Activated naive CD4-positive, alpha-beta T cell treated with anti-CD3 and anti-CD28 coated beads, Interleukin-2, amount 50 U/mL, for 16 hours (primary cell): ENCODE measurements around the gene CALD1.
A peak's percentile ranks its signal among the peaks of the same experiment; 100 is the strongest.

Experiments used
- DNase-seq: peaks from one replicate; pipeline ENCODE4 v3.0.0-alpha.2; 2020

CALD1 gene, protein sequence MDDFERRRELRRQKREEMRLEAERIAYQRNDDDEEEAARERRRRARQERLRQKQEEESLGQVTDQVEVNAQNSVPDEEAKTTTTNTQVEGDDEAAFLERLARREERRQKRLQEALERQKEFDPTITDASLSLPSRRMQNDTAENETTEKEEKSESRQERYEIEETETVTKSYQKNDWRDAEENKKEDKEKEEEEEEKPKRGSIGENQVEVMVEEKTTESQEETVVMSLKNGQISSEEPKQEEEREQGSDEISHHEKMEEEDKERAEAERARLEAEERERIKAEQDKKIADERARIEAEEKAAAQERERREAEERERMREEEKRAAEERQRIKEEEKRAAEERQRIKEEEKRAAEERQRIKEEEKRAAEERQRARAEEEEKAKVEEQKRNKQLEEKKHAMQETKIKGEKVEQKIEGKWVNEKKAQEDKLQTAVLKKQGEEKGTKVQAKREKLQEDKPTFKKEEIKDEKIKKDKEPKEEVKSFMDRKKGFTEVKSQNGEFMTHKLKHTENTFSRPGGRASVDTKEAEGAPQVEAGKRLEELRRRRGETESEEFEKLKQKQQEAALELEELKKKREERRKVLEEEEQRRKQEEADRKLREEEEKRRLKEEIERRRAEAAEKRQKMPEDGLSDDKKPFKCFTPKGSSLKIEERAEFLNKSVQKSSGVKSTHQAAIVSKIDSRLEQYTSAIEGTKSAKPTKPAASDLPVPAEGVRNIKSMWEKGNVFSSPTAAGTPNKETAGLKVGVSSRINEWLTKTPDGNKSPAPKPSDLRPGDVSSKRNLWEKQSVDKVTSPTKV

DNA sequence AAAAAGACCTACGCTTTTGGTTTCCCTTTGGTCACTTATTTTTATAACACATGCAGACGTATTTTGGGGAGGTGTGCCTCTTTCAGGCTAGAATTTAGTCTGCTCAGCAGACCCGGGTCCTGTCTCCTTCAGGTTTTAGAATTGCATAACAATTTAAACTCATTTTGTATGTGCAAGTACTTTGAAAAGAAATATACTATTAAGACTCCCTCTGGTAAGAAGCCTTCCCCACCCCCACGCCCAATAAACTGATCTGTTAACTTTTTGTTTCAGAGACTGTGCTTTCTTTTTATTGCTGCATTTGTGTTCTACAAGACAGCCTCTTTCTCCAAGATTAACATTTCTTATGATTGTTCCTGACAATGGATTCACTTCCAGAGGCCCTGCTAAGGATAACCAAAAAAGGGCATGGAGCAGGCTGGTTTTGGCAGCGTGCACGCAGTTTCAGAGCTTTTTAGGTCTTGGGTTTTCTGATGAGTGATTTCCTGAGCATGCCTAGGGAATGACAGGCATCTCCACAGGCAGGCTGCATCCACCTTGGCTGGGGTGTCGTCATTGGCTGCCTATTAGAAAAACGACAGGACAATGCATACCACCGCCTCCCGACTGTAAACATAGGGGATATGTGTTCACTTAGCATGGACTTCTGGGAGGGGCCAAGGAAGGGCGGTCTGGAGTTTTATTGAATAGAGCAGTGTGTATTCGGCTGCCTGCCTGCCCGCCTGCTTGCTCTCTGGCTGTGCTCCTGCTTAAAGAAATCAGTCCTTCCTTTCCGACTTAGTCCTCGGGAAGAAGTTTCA lies at the start of gene CALD1:
Gene CALD1, plus strand, starts transcription at position 694 of the 800 bp plus-strand sequence. CDS start 88,100 bp downstream, outside the sequence.
- no peak for DNase-seq

DNA sequence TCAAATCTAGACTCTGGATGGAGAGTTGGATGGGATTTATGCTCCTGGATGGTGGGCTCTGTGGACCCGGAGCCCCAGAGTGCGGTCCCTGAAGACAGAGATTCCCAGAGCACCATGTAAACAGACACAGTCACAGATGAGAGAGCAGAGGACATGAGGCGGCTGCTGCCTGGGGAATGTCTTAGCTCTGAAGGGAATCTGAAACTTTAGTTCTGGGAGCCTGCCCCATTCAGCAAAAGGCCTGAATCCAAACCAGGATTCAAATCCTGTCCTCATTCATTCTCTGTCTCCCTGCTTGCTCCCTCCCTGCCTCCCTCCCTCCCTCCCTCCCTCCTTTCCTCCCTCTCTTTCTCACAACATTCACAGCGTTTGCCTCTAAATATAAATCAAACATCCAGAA lies 49.5 kb upstream of the CALD1 start:
- DNase-seq = no peak

DNA sequence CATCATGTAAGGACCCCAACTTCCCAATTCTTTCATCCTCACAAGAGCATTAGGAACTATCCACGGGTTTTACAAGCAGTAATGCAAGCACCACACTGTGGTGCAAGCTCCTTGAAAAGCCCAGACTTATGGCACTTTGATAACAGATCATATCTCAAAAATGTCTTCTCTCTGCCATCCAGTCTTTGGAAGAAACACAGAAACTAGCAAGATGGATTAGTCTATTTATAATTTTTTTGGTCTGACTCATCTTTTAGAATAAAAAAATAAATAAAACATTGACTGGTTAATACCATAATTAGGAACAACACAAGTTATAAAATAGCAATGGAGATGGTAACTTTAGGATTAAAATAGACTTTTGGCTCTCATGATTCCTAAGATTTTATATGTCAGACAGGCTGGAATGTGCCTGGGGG lies 49.0 kb upstream of the CALD1 start:
- no peak for DNase-seq

DNA sequence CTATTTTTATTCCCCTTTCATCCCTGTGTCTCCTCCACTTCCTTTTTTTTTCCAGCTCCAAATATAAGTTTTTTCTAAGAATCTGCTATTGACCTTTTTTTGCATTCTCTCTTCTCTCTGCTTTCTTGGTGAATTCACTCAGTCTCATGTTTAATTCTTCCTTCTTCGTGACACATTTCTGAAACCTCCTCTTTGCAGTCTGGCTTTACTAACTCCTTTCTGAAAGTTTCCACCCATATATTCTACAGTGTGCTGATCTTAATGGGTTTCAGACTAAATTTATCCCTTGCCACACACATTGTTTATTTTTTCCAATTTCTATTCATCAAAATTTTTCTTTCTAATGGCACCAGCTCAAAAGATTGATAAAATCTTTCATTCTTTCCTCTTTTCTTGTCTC lies 47.8 kb upstream of the CALD1 start:
- DNase-seq = no peak

DNA sequence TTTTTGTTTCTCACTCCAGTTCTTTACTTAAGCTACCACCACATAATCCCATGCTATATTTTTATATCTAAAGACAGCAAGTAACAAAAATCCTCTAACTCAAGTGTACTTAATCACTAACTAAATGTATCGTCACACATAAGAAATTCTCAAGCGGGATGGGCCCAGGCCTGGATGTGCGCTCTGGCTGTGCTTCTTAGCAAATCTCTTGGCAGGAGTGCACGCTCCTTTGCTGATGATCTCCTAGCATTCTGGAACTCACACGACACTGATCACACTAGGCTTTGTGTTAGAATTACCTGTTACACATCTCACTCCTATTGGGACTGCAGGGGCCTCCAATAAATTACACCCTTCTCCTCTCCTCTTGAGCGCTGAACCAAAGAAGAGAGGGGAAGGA lies 46.7 kb upstream of the CALD1 start:
- no peak for DNase-seq

DNA sequence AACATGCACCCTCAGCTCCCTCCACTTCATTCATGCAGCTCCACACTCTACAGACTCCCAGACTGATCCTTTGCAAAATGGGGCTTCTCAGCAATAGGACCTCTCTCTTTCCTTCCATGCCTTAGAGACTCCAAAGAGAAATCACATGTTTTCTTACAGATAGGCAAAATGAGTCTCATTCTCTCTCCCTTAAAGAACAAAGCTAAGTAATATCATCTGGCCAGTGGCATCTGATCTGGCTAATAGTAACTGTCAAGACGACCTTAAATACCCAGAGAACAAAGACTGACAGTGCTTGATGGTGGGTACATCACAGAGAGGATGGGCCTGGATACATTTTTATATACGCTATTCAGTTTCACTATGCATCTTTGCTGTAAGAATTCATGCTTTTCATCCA lies 43.1 kb upstream of the CALD1 start:
- DNase-seq = no peak

DNA sequence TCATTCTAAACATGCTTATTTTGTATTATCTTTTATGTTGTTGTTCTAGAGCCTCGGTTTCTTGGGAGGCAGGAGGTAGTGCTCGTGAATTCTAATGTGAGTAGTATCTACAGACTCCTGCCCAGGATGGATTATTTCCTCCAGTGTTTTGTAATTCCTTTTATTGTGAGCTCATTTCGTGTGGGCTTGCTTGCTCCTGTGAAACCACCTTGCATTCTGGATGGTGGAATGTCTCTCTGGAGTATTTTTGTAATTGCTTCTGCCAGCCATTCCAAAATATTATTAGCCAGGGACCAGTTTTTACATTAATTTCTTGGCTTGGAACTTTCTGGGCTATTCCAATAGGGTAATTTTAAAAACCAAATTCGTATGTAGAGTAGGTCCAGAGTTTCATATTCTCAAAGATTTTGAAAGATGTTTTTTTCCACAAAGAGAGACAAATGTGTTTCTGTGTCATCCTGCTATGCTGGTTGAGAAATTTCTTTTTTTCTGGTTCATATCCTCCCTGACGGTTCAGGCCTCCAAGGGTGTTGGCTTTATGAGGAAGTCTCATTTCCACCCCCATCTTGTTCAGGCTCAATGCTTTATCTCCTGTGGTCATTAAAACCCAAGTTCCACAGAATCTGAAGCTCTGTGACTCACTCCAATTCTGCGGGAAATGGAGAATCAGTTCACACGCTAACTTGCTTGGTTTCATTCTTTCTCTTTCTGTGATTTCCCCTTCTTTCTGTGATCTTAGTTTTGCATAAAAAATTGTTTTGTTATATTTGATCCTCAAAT lies 41.7 kb upstream of the CALD1 start:
- DNase-seq = no peak

DNA sequence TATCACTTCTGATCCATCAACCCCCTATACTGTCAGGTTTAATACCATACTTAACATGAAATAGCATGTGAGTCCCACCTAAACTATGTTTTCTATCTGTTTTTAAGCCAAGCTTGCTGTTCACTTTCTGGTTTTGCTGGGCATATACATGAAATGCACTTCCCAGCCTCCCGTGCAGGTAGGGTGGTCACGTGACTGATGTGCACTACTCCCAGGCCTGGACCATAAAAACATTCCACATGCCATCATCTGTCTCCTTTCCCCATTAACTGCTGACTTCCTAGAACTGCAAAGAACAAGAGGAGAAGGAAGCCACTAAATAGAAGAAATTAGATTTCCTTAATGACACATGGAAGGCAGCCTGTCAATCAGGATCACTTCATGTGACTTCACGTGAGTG lies 40.1 kb upstream of the CALD1 start:
- no peak for DNase-seq

DNA sequence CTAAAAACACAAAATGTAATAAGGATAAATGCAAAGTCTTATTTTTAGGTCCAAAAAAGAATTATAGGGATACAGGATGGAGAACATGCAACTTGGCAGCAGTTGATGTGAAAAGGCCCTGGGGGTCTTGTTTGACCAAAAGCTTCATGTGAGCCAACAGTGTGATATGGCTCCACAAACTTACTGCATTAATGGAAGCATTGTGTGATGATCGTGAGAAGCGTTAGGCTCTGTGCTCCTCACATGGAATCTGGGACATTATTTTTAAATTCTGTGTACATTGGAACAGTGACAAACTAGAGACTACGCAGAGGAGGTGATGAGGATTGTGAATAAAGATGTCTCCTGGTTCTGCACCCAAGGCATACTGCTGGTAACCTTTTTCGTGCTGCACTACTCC lies 39.1 kb upstream of the CALD1 start:
- DNase-seq = no peak

DNA sequence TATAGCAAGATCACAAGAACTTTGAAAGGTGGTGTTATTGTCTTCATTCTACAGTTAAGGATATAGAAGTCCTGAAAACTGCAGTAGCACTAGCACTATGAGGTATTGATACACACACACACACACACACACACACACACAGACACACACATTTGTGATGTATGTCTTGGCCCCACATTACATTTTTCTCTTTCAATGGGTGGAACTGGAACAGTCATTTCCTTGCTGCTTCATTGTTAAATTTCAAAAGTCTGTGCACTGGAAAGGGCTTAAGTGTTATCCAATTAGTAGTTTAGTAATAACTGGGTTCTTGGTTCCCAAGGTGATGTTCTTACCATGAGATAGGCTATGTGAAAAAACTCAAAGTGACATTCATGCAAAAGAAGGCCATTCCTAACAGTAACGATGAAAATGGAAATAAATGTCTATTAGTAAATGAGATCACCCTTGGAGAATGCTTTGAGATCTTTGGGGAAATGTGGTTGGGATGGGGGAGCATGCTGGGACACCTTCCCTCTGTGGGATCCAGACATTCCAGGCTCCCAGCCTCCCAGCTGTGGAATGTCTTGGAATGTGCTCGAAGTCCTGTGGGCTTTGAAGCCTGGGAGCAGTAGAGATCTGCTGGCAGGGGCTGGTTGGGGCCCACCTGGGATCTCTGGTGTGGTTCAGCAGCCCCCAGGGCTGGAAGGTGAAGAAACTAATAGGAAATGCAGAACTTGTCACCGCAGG lies 37.4 kb upstream of the CALD1 start:
- no peak for DNase-seq

DNA sequence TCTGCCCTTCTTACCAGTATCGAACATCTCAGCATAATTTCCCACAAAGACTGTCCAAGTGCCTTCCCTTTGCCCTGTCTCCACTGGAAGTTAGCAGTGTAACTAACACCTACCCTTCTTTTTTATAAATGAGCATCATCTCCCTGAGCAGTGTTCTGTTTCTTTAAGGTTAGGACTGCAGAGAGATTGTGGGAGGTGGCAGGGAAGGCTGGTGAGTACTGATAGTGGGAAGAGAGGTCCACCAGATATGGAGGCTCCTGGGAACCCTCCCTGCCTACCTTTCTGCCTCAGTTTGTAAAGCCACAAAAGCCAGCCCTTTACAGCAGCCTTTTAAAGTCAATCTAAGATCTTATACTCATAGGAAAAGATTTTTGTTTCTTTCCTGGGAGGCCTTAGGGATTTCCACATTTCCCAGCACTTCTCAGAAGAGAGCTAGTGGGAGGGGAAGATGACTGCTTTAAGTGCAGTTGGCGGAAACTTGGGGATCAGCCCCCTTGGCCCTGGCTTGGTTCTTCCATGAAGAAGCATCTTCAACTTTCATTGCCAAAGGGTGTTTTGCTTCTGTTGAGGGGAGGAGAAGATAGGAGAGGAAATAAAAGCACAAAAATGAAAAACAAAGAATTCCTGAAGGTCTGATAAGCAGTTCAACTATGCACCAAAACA lies 36.6 kb upstream of the CALD1 start:
- DNase-seq = no peak

DNA sequence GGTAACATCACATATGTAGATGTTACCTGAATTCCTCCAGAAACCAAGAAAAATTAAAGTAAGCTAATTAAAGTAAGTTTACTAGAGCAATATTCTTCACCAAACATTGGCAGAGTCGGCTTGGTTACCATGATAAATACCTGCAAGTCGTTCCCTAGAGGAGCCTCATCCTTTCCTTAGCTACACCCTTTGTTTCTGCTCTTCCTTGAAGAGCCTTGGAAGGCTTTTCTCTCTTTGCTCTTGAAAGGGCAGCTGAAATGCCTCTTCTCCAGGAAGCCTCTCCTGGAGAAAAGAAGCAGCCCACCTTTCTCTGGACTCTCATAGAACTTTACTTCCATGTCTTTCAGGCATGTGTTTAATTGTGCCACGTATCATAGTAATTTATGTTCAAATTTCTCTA lies 34.9 kb upstream of the CALD1 start:
- DNase-seq = no peak

DNA sequence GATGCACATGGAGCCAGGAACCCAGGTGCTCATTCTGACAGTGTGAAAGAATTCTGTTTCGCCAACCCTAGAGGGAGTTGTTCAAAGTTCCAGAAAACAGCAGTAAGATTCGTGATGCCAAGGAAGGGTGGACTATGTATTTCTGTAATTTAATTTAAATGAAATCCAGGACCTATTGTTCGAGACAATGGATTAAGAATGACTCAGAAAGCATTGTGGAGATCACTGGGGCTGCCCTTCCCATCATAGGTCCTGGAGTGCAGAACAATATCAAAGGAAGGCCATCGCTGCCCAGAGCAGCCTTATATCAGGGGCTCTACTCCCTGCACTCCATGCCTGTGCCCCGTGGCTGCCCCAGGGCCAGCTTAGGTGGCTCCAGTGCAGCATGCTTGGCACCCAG lies 32.1 kb upstream of the CALD1 start:
- no peak for DNase-seq

DNA sequence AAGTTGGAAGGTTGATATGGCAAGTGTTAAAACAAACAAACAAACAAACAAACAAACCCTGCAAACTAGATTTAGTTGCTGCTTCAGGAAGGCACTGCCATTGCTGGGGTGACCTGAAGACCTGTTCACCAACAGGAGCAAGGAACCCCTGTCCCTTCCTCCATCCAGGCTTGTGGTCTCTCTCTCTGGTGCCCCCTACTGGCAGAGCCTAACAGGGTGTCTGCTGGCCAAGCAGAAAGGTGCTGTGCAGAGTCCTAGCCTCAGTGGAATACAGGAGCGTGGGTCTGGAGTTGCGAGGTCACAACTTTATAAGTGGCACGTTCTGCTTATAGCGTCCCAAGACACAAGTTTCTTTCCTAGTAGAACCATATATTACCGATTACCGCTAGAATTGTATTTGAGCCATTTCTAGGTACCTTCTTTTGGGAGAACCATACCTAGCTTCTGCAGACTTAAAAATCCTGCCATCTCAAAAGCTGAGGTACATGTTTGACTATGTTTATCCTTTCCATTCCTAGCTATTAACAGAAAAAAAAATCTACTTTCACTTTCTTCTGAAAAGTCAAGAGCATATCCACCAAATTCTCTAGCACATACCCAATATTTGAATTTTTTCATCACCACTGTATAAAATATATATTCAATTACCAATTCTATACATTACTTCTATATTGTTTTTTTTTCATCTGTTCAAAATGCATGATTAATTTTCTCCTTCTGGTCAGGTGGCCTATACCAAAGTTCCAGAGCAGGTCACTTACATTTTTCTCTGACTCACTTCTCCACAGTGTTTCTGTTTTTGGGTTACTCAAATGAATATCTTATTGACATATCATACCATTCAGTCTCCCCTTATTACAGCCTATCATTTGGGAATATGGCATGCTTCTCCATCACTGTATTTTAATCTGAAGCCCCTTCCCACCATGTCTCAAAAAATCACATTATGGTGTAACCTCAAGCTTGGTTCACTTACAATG lies 29.1 kb upstream of the CALD1 start:
- peak; percentile 59 for DNase-seq

DNA sequence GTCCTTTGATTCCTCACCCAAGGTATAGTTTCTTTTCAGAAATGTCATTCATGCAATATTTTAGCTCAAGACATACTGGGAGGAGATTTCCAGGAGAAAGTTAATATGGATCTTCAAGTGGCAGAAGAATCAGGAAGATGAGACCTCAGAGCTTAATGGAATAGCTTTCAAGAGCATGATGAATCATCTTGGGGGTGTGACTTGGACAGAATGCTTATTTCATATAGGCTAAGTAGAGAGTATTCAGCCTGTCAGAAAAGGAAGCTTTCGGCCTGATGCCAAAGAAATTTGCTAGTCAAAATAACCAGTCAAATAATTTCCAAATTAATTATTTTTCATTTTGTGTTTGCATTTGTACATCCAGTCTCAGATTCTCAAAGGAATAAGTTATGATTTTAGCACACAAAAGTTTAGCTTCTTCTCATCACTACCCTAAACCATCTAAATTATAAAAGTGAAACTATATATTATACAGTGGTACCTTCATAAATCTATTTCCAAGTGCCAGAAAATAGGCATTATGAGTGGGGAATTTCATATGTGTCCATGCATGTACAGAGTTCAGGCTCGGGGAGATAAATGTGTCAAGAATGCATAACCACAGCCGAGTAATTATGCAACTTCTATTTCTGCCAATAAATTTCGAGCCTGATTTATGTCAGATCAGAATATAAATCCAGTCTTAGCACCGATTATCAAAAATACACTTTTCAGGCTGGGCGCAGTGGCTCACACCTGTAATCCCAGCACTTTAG lies 27.3 kb upstream of the CALD1 start:
- no peak for DNase-seq

DNA sequence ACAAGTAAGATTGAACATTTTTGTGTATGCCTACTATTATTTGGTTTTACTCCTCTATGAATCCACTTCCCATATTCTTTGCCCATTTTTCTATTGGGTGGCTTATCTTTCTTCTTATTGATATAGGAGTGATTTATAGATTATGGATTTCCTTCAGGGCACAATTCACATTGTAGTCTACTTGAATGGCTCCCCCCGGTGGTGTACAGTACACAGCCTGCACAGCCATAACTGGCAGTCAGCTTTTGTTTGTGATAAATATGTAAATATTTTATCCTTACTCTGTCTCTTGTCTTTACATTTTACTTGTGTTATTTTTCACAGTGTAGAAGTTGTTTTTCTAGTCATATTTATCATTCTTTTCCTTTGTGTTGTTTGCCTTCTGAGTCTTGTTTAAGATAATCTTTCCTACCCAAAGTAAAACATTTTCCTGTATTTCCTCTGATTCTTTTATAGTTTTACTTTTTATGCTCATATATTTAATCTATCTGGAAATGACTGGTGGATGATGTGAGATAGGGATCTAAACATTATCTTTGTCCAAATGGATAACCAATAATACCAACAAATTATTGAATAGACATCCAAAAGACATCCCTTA lies 23.9 kb upstream of the CALD1 start:
- DNase-seq = peak; percentile 41

DNA sequence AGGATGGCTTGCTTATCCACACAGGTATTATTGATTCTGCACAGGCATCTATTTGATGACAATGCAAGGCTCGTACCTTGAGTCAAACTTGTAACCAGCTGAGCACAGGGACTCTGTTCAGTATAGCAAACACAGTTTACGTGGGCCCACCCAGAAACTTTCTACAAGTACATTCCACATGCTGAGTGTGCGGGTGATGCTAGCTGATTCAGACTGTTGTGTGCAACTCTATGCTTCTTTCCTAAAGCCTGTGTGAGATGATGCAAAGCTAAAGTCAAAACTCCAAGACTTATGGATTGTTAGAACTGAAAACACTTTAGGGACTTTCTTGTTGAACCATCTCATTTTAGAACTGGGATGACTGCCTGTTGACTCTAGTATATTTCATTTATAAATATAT lies 21.5 kb upstream of the CALD1 start:
- no peak for DNase-seq

DNA sequence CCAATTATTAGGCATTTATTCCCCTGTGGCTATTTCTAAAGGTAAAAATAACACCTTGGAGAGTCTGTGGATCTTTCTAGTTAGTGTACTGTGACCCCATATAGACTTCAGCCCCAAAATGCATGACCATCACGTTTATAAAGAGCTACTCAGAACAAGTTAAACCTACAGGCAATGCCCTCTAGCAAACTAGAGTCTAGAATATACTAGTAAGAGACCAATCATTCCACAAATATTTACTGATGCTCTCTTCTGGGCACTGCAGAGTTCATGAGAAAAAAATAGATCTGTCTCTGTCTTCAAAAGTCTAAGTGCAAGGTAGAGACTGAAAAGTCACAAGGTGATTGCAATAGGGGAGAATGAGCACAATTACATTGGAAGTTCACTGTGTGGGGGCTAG lies 20.5 kb upstream of the CALD1 start:
- DNase-seq = no peak

DNA sequence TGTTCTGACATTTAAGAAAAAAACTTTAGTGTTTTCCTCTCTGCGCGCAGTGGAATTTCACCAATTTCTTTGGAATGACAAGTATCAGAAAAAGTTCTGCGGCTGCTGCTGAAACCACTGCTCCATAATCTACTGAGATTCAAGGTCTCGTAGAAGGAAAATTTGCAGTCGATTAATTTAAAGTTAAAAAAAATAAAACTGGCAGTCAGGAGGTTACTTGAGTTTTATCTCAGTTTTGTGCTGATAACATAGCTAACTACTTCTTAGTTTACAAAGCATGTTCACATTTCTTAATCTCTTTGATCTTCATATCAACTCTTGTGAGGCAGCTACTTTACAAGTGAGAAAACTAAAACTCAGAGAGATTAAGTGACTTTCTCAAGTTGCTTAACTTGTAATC lies 18.2 kb upstream of the CALD1 start:
- DNase-seq = no peak
